ENCODE data around the gene SGCA.

SGCA gene

GRCh38 chr17:50205963-50206505 lies 40.2 kb downstream of the SGCA start:
- H3K27ac ChIP-seq: no peak overlapping the region
- TF ChIP-seq ZFX (IDR thresholded peaks at IDR 0.05; ENCODE audit: borderline replicate concordance) (no peak), CTCF (IDR thresholded peaks at IDR 0.05) (no peak)

- no peak for TF ChIP-seq ZFX (IDR thresholded peaks at IDR 0.05; ENCODE audit: borderline replicate concordance)
- no peak for TF ChIP-seq CTCF (IDR thresholded peaks at IDR 0.05)
- H3K27ac ChIP-seq: no peak overlapping the region
Observed at GRCh38 chr17:50206604-50207293, 40.9 kb downstream of the SGCA start.

DNA sequence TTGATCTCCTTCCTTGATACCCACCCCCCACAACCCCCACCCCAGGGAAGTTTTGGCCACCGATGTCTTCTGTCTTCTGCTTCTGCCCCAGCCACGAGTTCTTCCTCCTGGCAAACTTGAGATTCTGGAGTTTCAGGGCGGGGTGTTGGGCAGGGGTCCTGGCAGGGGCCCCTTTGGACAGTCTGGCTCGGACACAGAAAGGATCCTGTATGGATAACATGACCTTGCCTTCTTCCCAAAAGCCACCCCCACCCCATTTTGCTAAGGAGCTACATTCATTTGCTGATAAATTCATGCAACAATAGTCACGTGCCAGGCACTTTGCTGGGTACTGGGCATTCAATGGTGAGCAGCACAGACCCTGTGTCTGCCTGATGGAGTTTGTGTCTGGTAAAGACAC lies 41.5 kb downstream of the SGCA start:
- no peak overlapping the region for H3K27ac ChIP-seq
- no peak for TF ChIP-seq ZFX (IDR thresholded peaks at IDR 0.05; ENCODE audit: borderline replicate concordance)
- no peak for TF ChIP-seq CTCF (IDR thresholded peaks at IDR 0.05)

DNA sequence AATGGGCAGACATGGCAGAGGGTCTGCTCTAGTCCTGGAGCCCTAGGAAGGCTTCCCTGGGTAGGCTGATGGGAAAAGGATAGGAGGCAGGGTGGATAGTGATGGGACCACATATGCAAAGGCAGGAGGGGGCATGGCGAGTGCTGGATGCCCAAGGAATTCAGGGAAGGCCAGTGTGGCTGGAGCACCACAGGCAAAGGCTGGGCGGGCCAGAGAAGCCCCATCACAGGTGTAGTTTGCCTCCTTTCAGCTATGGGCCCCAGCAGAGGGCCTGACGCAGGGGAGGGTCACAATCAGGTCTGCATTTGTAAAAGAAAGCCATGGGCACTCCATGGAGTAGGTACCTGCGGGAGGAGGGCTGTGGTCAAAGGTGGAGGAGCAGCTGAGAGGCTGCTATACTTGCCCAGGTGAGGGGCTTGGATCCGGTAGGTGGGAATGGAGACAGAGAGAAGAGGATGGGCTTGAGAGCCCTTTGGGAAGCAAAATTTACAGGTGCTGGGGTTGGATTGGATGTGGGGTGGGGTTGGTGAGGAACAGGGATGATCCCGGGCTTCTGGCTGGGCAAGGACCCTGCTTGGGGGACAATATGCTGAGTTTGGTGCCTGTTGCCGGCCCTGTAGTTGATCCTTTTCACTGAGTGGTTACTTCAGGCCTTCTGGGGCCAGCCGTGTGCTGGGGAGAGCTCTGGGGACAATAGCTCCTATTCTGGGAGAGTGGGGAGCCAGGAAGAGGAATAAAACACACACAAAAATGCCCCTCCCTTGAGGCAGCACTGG lies 42.2 kb downstream of the SGCA start:
- no peak overlapping the region for H3K27ac ChIP-seq
- TF ChIP-seq CTCF (IDR thresholded peaks at IDR 0.05): no peak

- TF ChIP-seq ZFX (IDR thresholded peaks at IDR 0.05; ENCODE audit: borderline replicate concordance) (no peak), CTCF (IDR thresholded peaks at IDR 0.05) (no peak)
- no peak overlapping the region for H3K27ac ChIP-seq
Observed at GRCh38 chr17:50208611-50209061, 42.8 kb downstream of the SGCA start.

DNA sequence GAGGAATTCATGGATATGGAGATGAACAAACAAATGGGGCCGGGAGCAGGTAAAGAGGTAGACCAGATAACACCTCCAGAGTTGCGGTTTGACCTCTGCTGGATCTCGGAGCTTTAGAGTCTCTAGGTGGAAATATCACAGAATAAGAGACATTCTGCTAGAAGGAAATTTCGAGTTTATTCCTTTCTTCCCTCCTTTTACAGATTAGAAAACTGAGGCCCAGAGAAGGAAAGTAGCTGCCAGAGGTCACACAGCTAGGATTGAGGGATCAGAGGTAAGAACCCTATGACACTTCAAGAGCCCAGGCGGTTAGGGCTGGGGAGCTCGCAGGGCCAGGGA lies 43.3 kb downstream of the SGCA start:
- no peak overlapping the region for H3K27ac ChIP-seq
- no peak for TF ChIP-seq CTCF (IDR thresholded peaks at IDR 0.05)
- no peak for TF ChIP-seq ZFX (IDR thresholded peaks at IDR 0.05; ENCODE audit: borderline replicate concordance)
